GM19324 (cell line): ENCODE data around the gene JPH2.

Experiments used
- ATAC-seq: cut with Tn5 transposase; IDR thresholded peaks from one replicate; pipeline ENCODE4 v1.9.1; 2021; ENCODE audit warnings: mild to moderate bottlenecking, moderate library complexity; ENCODE audit not compliant: unreplicated experiment, low FRiP score

The JPH2 gene

DNA sequence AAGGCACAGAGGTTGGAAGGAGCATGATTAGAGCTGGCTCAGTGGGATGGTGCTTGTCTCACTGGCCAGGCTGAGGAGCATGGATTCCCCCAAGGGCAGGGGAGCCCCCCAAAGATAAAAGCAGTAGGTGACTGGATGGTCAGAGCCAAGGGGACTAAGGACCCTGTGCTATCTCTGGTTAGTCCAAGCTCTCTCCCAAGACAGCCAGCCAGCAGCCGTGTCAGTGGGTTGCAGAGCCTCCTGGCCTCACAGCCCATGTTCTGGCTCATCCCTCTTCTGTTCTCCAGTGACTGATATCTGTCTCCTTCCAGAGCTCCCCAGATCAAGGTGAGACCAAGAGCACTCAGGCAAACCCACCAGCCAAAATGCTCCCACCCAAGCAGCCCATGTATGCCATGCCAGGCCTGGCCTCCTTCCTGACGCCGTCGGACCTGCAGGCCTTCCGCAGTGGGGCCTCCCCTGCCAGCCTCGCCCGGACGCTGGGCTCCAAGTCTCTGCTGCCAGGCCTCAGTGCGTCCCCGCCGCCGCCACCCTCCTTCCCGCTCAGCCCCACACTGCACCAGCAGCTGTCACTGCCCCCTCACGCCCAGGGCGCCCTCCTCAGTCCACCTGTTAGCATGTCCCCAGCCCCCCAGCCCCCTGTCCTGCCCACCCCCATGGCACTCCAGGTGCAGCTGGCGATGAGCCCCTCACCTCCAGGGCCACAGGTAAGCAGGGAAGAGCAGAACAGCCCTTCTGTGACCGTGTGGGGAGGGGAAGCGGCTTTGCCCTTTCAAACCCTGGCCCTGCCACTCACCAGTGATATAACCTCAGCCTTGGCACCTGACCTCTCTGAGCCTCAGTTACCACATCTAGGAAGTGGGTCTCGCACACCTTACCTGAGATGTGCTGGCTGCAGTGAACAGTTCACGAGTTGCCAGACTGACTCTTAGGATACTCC, 121.3 kb downstream of the JPH2 start:
- ATAC-seq: no peak

DNA sequence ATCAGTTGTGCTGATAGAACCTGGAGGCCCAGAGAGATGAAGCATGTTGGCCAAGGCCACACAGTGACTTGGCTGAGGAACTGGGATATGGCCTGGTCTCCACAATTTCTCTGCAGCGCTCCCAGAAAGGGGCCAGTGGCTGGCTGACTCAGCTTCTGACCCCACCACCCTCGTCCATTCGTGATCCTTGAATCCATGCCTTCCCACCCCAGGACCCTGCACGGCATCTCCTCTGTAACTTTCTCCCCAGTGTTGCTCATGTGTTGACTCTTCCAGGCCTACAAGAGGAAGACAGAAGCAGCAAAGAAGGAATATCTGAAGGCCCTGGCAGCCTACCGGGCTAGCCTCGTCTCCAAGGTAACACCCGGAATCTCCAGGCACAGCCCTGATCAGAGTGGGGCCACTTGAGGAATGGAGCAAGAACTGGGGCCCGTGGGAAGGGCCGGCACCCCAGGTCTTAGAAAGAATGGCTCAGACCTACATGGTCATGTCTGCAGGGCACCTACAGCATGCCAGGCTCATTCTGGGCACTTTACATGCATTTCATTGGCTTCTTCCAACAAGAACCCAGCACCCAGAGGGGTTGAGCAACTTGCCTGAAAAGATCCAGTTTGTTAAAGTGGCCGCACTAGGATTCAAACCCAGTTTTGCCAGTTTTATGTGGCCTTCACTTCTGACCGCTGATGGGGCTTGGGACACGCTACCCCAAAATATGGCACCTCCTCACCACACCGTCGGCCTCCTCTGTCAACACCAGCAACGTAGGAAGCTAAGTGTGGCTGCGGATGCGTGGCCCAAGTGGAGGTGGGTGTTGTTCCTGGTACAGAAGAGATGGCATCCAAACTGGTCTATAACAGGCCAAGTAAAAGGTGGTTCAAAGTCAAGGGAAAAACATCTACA, 122.2 kb downstream of the JPH2 start:
- no peak for ATAC-seq
